Measurements from ENCODE around the gene RTL9.

DNA sequence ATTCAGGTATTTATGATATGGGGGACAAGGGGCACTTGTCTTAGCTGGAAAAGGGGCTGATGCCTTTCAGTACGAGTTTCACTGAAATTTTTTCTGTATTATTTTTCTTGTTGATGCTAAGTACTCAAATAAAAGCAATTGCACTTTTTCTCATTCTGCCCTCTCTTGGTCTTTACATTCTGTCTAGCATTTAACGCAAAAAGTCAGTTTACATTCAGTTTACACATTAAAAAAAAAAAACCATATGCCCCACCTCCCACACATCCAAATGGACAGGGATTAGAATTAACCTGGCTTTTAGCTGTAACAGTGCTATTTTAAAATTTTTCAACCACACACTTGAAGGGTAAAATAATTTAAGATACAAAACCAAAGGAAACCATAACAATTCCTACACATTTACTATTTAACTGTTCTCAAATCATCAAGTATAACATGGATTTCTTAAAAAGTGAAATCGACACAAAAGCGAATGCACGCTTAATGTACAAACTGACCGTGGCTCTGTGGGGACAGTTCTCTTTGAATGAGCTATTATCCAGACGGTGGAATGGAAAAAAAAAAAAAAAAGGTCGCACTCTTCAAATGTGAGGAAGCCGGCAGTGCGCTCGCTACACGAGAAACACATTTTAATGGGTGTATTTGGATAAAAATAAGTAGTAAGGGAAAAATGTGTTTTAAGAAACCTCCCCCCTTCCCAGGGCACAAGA lies 42.1 kb upstream of the RTL9 start:
- TF ChIP-seq EZH2 (IDR thresholded peaks at IDR 0.05; ENCODE audit: insufficient read depth, poor library complexity, severe bottlenecking) = no peak
- TF ChIP-seq EZH2phosphoT487 (IDR thresholded peaks at IDR 0.05; ENCODE audit: insufficient read depth, low read depth) = no peak

Data from GM23248 (cell line).